NCI-H2196 (cell line): Measurements from ENCODE around the gene MAP2K5.
A peak's percentile ranks its signal among the peaks of the same experiment; 100 is the strongest.

Experiments
- DNase-seq: peaks from one replicate; lab custom pipeline; 2025; ENCODE audit not compliant: unreplicated experiment; lab: John Stamatoyannopoulos, UW

The MAP2K5 gene

DNA sequence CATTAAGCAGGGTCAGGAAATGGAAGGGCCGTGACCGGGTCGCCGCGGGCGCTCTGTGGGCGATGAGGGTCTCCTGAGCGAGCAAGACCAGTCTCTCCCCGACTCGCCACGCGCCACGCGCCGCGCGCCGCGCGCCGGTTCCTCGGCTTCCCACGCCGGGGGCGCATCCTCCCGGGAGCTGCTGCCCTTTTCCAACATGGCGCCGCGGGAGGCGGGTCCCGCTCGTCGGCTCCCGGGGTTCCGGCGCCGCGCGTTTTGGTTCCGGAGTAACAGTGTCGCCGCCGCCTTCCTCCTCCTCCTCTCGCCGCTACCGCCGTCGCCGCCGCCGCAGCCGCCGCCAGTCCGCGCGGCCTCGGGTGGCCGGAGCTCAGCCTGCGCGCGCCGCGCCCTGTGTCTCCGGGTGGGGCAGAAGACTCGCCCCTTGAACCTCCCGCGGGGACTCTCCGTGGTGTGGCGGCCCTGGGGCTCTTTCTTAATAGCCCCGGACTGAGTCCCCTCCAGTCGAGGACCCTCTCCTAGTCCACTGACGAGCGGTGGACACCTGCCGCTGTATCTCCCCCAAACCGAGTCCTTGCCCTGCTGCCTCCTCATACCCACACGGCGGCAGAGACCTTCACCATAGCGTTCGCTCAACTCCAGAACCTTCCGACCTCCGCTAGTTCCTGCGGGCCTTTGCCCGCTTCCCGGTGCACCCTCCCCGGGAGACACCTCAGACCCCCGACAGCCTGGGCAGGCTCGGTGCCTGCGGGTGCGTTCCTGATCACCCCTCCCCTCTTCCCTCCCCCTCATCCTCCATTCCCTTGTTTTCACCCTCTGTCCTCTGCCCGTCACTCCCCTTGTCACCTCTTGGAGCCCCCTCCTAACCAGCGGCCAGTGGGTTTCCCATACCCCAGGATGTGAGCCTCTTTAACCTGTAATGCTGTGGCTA lies at the start of gene MAP2K5:
MAP2K5 (plus strand) TSS at position 284 of the 928 bp plus-strand sequence; CDS start at position 917, 633 bp downstream.
- DNase-seq, result peak; percentile 60

DNA sequence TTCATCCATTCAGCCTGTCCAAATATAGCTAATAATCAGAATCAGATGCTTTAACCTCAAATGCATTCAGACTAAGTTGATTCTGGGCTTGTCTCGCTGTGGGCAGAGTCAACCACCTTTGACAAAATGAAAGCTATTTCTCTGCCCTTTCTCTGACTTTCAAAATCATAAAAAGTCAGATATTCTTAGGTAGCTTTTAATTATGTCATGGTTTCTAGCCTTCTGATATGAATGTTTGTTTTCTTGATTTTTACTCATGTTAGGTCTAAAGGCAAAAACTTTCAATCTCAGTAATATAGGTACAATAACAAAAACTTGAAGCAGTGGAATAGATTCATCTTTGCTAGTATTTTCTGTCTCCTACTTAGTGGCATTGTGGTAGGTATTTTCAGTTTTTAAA lies 46.9 kb upstream of the MAP2K5 start:
- DNase-seq, result no peak

DNA sequence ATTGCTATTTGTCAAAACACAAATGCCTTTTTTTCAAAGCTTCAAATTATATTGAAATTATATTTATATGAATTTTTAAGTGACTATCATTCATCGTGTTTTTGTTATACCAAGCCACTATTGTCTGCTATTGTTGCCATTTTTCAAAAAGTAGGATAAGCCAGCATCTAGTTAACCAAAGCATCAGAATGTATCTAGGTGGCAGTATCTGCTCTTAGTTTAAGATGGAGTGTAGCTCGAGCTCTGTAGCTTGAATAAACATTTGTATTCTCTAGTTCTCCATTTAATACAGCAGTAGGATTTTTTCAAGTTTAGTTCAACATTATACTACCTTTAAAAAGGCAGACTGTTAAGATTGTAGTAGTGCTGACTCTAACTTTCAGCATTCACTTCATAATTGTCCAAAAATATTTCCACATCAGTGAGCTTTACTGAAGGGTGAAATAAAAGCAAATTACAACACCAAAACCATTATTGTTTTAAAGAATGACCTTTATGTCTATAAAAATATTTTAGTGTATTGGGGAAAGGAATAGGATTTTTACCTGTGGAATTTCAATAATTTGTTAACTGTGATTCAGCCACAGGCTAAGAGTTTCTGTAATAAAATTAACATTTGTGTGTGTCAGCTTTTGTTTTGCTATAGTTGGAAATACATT lies 41.2 kb upstream of the MAP2K5 start:
- DNase-seq, result no peak

GRCh38 chr15:67501836-67502461 lies 40.6 kb upstream of the MAP2K5 start:
- DNase-seq, result no peak

GRCh38 chr15:67504056-67504455 lies 38.4 kb upstream of the MAP2K5 start:
- no peak for DNase-seq

GRCh38 chr15:67504796-67505195 lies 37.7 kb upstream of the MAP2K5 start:
- DNase-seq, result no peak

GRCh38 chr15:67505675-67506572 lies 36.6 kb upstream of the MAP2K5 start:
- DNase-seq, result no peak

DNA sequence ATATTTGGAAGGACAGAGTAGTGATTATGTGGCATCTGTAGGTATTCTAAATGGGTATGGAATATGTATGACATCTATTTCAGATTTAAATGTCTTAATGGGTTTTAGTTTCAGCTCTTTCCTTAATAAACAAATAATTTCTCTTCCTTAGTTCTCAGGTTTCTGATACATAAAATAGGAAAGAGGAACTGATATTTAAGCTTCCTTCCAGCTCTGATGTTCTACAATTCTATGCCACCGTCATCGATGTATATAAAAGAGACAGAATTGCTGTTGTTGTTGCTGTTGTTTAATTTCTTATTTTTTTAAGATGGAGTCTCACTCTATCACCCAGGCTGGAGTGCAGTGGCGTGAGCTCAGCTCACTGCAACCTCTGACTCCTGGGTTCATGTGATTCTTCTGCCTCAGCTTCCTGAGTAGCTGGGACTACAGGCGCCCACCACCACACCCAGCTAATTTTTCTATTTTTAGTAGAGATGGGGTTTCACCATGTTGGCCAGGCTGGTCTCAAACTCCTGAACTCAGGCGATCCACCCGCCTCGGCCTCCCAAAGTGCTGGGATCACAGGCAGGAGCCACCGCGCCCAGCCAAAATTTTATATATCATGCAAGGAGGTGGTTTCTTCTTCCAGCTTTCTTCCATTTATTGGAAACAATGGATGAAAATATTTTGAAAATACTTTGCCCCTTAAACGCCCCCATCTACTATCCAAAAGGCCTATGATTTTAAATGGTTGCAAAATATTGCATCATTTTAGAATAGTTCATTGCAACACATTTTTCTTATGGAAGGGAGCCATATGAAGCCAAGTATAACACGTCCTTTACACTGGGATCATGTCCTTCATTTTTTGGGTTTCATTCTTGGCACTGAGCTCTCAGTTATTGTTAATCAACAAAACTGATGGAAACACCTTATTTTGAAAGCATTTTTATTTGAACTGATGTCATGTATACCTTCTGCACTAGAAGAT lies 35.4 kb upstream of the MAP2K5 start:
- DNase-seq, result no peak

DNA sequence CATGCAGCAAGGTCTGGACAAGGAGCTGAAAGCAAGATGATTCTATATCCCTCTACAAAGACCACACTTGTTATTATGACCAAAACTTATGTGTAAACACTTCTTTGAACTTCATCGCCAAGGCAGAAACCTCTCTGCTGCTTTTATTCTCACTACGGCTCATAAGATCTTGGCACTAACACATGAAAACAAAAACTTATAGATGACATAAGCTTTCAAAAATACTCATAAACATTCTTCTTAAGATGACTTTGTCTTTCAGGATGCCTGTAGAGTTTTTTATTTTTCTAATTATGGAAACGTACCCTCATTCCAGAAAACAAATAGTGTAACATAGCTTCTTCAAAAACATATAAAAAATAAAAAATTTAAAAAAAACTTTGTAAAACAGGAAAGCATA lies 34.1 kb upstream of the MAP2K5 start:
- no peak for DNase-seq

DNA sequence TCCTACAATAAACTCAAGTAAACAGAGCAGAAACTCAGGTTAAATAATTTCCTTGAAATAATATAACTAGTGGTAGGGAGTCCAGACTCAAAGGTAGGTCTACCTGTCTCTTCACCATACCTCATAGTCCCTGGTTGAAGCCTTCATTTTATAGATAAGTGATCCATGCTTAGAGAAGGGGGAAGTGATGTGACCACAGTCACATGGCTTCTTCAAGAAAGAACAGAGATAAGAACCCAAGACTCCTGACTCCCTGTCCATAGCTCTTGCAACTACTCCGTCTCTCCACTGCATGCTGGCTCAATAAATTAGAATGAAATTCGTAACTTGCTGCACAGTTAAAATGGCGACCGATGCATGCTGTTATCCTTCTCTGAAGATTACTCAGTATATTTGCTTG lies 32.6 kb upstream of the MAP2K5 start:
- DNase-seq, result no peak

DNA sequence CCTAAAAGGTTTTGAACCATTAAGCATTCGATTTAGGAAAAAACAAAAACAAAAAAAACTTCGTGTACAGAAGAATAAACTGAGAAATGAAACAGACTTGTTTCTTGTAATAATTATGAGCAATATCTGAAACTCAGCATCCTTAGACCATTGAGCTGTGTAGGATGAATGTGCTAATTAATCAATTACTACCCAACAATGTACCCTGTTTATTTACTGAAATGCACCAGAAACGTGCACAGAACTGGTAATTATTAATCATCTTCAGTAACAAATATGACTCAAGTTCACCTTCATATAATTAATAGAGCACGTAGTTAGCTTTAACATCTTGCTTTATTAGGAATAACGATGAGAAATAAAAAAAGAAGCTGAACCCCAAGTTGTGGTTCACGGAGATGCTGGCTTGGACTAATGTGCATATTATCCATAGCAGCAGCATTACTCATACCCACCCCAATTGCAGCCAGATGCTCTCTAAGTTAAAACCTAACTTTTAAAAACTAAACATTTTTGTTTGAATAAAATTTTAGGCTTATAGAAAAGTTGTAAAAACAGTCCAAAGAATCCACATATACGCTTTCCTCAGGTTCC lies 31.8 kb upstream of the MAP2K5 start:
- no peak for DNase-seq

DNA sequence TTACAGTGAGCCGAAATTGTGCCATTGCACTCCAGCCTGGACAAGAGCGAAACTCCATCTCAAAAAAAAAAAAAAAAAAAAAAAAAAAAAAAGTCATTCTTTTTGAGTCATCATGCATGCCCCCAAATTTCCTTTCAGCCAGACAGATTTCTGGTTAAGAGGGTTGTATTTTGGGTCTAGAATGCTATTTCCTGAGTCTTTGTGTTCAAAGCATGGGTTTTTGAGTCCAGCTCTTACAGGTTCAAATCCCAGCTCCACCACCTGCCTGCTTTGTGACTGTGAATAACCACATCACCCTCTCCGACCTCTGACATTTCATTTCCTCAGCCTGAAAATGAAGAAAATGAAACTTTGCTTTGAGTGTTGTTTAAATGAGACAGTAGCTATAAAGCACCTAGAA lies 30.9 kb upstream of the MAP2K5 start:
- DNase-seq, result no peak

DNA sequence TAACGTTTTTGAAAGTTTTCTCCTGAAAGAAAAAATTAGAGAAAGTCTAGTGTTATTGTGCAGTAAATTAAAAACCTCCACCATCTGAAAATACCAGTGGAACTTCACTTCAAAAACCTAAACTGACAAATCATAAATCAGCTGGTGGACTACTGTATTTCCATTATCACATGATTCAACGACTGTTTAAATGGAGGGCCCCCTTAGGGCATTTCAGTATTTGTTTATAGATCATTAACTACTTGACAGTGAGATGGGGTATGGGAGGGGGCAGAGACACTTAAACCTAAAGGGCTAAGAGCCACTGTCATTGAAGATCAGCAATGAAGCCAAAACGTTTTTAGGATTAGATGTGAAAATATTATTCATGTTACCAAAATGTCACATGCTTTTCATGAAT lies 30.4 kb upstream of the MAP2K5 start:
- no peak for DNase-seq

DNA sequence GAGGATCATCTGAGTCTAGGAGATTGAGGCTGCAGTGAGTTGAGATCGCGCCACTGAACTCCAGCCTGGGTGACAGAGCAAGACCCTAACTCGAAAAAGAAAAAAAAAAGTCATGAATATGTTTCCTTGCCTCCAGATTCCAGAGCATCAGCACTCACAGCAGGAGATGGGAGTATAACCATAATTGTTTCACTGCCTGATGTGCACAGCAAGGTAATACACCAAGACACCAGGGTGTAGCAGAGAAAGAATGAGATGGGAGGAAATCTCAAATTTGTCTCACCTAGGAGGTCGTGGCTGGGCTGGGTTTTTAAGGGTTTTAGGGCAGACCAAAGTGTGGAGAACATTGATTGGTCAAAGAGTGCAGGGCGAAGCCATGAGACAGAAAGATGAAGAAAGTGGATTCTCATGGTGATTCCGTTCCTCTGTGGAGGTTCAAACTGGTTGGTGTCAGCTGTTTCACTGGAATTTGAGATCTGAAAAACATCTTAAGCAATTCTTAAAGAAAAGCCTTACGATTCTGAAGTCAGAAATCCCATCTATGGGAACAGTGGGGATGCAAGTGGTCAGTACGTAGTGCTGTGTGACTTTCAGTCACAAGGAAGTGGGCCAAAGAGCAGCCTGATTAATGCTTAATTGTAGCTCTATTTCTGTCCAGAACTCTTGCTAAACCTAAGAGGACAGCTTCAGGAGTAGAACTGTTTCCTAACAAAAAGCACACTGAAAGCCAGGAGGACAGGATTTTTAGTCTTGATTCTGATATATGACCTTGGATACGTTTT lies 29.4 kb upstream of the MAP2K5 start:
- no peak for DNase-seq

GRCh38 chr15:67515090-67515489 lies 27.4 kb upstream of the MAP2K5 start:
- DNase-seq, result no peak

DNA sequence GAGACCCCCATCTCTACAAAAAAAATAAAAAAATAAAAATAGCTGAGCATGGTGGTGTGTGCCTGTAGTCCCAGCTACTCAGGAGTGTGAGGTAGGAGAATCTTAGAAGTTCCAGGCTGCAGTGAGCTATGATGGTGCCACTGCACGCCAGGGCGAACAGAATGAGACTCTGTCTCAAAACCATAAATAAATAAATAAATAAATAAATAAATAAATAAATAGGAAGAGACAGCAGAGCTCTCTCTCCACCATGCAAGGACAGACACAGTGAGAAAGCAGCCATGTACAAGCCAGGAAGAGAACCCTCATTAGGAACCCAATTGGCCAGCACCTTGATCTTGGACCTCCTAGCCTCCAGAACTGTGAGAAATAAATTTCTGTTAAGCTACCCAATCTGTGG lies 26.9 kb upstream of the MAP2K5 start:
- DNase-seq, result no peak

- DNase-seq, result no peak
Measured at GRCh38 chr15:67520321-67521028, 22.0 kb upstream of the MAP2K5 start.
